GM19035 (cell line): Measurements from ENCODE around the gene DCTN2.
A peak's percentile ranks its signal among the peaks of the same experiment; 100 is the strongest.
"Not testable (repeated sequence)": the region's sequence is repeated elsewhere in the genome, so short reads cannot be mapped to it uniquely, and the experiment has no call there.

ENCODE experiments used
- ATAC-seq: cut with Tn5 transposase; IDR thresholded peaks from one replicate; pipeline ENCODE4 v1.9.1; 2021; ENCODE audit not compliant: unreplicated experiment

DCTN2 gene

GRCh38 chr12:57529831-57530230 lies 17.2 kb downstream of the DCTN2 start:
- ATAC-seq, result no peak

DNA sequence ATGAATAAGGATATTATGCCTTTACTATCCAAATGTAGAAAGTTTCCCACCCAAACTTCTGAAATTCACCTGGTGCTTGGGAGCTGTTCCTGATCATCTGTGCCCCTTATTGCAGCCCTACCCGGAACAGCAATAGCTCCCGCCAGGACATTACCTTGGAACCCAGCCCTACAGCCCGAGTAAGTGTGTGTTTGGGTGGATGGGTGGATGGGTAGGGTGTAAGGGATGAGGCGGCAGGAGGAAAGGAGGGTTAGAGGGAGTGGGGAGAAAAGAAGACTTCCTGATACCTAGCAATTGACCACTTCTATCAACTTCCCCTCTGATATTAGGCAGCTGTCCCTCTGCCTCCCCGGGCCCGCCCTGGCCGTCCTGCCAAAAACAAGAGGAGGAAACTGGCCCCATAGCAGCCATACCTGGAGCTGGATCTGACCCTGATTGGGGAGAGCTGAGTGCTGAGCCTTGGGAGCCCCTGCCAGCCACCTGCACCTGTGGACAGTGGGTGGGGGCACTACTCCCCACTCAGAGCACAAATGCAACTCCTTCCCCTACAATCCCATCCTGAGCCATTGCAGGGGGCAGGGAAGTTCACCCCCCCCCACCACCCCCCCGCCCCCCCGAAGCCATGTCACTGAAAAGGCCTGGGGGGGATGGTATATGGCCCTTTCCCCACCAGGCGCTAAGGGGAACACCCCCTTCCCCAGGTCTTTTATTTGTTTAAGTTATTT lies 18.0 kb downstream of the DCTN2 start:
- no peak for ATAC-seq

GRCh38 chr12:57528176-57528575 lies 18.8 kb downstream of the DCTN2 start:
- ATAC-seq, result no peak

- no peak for ATAC-seq
These were observed 19.8 kb downstream of the DCTN2 start for GRCh38 chr12:57527184-57527583.

- ATAC-seq, result no peak
These were observed 20.4 kb downstream of the DCTN2 start for GRCh38 chr12:57526477-57527126.

- no peak for ATAC-seq
These were observed 21.2 kb downstream of the DCTN2 start for GRCh38 chr12:57525615-57526383.

DNA sequence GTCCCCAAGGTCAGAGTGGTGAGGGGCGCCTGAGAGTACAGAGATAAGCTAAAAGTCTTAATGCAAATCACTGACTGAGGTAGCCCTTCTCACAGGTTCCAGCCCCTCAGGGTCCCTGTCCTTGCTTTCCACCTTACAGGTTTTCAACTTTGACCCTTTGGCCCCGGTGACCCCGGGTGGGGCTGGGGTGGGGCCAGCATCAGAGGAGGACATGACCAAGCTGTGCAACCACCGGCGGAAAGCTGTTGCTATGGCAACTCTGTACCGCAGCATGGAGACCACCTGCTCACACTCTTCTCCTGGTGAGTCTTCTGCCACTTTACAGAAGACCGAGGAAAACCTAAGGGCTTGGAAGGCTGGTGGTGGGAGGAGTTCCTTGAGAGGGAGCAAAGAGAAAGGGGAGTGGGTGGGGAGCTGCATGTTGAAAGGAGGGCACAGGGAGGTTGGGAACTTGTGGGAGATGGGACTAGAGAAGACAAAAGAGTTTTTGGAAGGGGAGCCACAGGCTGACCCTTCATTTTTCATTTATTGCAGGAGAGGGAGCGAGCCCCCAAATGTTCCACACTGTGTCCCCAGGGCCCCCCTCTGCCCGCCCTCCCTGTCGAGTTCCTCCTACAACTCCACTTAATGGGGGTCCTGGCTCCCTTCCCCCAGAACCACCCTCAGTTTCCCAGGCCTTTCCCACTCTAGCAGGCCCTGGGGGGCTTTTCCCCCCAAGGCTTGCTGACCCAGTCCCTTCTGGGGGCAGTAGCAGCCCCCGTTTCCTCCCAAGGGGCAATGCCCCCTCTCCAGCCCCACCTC lies 22.0 kb downstream of the DCTN2 start:
- no peak for ATAC-seq

GRCh38 chr12:57523706-57524614 lies 23.0 kb downstream of the DCTN2 start:
- no peak for ATAC-seq

DNA sequence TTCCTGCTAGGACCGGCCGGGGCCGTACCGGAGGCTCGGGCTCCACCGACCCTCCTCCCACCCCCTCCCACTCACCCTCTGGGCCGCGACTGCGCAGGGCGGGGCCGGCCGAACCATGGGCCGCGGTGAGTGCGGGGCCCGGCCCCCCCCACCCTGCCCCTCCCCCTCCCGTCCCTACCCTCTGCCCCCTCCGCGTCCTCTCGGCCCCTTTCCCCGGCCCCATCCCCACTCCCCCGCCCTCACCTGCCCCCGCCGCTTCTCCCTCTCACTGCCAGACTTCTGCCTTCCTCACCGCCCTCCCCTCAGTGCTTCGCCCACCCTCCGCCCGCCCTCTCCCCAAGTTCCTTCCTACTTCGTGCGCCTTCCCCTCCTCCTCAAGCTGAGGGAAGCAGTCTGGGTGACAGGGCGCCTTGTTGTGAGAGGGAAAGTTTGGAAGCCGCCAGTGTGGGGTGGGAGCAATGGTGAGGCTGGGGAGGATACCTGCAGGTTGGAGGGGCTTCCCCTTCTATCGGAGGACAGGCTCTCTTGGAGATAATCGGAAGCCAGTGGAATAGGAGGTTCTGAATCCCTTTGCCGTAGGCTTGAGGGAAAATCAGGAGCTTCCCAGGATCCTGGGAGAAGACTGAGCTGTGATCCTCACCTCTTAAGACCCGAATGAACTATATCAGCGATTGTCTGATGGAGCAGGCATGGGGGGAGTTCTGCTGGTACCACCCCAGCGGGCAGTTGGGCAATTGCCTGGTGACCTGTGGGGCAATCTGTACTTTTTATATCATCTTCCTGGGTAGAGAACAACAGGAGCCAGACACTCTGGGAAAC lies 23.9 kb downstream of the DCTN2 start:
- ATAC-seq, result no peak

GRCh38 chr12:57522011-57522886 lies 24.7 kb downstream of the DCTN2 start, which contains the start of gene MBD6:
Gene MBD6 (plus strand): TSS chr12:57522824. CDS start chr12:57524304, 1,480 bp downstream.
- ATAC-seq, result peak; percentile 46

GRCh38 chr12:57521525-57522010 lies 25.4 kb downstream of the DCTN2 start:
- ATAC-seq, result no peak

DNA sequence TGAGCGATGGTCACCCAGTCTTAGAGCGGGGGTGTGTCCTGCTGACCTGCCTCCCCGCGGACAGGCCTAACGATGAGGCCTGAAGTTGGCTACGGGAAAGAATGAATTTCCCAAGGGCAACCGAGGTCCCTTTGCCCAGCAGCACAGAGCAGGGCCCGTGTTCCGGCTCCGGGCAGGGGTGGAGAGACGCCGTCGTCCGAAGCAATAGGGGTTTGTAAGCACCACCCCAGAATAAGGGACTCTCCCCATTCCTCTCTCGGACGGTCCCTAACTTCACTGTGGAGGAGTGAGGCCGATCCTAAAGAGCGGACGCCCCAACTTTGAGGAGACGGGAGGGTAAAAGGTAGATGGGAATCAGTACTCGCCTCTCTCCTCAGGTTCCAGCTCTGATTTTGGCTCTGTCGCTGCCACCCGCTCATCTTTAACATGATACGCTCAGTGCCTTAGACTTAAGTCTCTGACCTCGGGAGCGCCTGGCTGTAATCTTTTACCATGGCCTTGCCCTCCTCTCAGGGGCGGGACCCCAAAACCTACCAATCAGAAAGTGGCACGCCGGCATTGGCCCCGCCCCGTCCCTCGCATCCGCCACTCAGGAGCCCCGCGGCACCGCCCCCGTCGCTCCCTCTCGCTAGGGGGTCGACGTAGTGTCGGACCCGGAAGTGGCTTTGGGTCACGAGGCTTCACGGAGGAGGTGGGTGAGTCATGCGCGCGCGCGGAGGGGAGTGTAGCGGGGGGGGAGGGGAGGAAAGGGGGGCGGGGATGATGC lies 26.8 kb downstream of the DCTN2 start, which contains the start of gene DDIT3:
Gene DDIT3, minus strand, starts transcription at position 462 of the 766 bp plus-strand sequence. CDS start 3,108 bp downstream, outside the sequence.
- peak; percentile 57 for ATAC-seq

DNA sequence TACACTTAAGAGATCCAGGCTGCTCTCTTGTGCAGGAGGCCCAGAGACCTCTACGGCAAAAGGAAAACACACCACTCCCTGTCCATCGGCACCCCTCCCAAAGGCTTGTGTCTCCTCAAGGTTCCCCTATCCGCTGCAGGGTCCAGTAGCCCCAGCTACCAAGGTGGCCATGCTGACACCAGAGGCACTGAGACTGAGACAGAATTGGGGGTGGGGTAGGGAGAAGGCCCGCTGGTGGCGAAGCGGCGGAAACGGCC lies 27.3 kb downstream of the DCTN2 start:
- peak; percentile 5 for ATAC-seq

DNA sequence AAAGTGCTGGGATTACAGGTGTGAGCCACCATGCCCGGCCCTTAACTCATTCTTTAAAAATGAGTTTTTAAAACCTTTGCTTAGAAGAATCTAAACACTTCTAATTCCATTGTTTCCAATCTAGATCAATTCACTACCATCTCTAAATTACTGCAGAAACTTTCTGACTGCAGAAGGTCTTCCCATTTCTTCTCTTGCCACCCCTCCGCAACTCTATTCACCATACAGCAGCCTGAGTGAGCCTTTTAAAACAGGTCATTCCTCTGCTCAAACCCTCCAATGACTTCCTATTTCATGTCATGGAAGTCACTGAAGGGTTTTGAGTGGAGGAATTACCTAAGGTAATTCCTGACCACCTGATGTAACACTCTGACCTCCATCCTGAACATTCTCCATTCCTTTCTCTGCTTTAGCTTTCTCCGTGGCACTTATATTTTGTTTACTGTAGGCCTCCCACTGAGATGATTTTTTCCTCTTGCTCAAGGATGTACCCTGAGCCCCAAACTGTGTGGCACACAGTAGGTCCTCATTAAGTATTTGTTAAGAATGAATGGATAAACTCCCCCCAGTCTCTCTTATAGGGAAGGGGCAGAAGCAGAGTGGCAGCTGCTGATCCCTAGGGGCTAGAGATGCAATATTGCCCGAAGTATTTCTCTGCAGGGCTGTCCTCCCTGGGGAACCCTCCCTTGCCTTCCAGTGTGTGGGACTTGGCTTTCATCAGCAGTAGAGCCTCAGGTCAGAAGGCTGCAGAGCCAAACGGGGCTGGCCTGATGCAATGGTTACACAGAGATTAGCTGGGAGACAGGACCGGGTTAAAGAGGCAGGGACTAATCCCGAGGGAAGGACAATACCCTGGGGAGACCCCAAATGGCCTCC lies 27.8 kb downstream of the DCTN2 start:
- no peak for ATAC-seq

- ATAC-seq, result no peak
These were observed 28.6 kb downstream of the DCTN2 start for GRCh38 chr12:57518176-57518919.

DNA sequence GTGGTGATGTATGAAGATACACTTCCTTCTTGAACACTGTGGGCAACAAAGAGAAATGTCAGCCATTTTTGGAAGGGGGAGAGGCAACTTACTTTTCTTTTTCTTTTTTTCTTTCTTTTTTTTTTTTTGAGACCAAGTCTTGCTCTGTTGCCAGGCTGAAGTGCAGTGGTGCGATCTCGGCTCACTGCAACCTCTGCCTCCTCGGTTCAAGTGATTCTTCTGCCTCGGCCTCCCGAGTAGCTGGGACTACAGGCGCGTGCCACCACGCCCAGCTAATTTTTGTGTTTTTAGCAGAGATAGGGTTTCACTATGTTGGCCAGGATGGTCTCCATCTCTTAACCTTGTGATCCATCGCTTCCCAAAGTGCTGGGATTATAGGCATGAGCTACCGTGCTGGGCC lies 29.3 kb downstream of the DCTN2 start:
- not testable (repeated sequence) for ATAC-seq
